HG03442 (cell line): ENCODE results near the gene PAQR9.
A peak's percentile ranks its signal among the peaks of the same experiment; 100 is the strongest.
"Not testable (repeated sequence)": the region's sequence is repeated elsewhere in the genome, so short reads cannot be mapped to it uniquely, and the experiment has no call there.

Experiments
- ATAC-seq: cut with Tn5 transposase; IDR thresholded peaks from one replicate; pipeline ENCODE4 v1.9.1; 2021; ENCODE audit warnings: mild to moderate bottlenecking, moderate library complexity; ENCODE audit not compliant: unreplicated experiment

Gene PAQR9, protein sequence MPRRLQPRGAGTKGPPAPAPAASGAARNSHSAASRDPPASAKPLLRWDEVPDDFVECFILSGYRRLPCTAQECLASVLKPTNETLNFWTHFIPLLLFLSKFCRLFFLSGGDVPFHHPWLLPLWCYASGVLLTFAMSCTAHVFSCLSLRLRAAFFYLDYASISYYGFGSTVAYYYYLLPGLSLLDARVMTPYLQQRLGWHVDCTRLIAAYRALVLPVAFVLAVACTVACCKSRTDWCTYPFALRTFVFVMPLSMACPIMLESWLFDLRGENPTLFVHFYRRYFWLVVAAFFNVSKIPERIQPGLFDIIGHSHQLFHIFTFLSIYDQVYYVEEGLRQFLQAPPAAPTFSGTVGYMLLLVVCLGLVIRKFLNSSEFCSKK

DNA sequence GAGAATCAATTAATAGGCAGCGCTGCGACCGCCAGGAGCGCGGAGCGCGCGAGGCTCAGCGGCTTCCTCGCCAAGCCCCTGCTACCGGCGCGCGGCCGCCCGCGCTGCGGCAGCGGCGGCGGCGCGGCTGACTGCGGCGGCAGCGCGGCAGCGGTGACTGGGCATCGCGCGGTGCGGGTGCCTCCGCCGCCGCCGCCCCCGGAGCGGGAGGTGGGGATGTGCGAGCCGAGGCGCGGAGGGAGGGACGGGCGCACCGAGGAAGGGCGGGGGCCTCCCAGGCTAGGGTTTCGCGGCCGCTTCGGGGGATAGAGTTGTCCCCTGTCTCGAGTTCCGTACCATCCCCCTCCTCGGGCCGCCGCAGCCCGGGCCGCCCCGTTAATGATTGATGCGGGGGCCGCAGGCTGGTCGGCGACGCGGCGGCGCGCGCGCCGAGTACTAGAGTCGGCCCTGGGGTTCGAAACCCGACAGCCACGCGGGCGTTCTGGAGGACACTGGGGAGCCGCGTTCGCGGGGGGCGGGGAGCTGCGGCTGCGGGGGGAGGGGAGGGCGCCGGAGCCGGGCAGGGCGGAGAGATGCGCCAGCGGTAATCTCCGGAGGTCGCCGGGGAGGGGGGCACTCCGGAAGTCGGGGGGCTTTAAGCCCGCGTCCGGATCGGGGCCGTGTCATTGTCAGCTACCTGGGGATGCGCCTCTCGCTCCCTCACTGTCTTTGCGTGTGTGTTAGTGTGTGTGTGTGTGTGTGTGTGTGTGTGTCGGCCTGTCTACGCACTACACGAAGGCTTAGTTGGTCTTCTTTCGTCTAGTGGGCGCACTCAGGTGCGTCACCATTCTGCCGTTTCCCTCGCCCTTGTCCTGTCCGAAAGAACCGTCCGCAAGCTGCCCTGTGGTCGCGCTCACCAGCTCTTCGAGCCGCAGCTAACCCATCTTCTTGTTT is at the start of gene PAQR9:
PAQR9 (minus strand) TSS at position 159 of the 933 bp plus-strand sequence. CDS start 338 bp downstream, outside the sequence.
- ATAC-seq: no peak

DNA sequence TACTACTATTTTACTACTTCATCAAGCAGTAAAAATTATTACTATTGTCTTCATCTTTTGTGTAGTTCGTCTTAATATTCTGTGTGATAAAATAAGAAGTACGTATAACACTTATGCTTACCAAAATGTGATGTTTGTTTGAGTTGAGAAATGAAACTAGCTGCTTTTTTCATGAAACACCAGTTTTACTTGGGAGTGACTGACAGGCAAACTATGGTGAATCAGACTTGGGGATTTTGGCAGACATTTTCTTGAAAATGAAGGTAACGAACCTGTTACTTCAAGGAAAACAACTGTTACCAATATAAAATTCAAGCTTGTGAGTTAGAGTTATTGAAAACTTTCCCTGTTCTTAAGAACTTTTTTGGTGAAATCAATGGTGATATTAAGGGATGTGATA is 48.2 kb upstream of the PAQR9 start:
- ATAC-seq: no peak

DNA sequence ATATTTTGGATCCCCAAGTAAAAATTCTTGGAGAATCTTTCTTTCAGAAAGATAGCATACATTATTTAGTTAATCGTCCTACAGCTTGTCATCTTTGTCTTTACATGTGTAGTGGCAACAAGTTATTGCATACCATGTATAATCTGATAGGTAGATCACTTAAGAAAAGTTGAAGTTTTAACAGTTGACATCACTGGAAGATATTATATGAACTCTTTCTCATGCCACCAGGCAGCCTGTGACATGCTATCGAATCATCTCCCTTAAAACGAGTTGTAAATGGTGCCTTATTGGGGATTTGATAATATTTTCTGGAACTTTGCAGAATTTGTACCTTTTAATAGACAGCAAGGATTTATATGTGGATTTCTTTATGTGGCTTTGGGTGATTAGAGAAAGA is 46.5 kb upstream of the PAQR9 start:
- ATAC-seq: no peak

DNA sequence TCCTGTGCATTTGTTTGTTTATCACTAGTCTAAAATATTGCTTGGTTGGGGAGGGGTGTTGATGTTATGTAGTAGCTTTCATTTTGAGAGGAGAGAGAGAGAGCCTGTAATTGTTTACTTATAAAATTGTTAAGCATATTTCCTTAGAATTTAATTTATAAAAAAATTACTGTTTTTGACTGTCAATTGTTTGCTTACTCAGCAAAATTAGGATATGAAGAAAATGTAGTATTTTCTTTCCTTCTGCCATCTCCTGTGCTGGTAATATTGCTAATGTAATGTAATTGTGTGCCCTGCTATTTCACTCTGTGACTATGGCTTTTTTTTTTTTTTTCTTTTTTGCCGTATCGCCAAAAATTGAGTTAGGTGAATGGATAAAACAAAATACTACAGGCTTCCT is 41.3 kb upstream of the PAQR9 start:
- no peak for ATAC-seq

DNA sequence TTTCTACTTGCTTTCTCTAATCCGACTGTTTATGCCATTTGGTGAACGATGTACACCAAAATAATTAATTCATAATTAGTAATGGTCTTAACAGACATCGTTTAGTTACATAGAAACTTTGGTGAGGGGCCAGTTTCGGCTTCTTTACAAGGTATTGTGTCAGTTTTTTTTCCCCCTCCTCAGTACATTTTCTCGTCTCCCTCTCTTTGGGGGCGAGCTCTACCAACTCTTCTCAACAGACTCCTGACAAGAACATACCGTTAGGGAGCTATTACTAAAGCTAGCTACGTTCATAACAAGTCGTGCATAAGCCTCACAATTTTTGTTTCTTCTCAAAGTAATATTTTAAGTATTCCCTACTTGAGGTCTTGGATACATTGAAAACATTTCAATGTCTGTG is 39.3 kb upstream of the PAQR9 start:
- no peak for ATAC-seq

DNA sequence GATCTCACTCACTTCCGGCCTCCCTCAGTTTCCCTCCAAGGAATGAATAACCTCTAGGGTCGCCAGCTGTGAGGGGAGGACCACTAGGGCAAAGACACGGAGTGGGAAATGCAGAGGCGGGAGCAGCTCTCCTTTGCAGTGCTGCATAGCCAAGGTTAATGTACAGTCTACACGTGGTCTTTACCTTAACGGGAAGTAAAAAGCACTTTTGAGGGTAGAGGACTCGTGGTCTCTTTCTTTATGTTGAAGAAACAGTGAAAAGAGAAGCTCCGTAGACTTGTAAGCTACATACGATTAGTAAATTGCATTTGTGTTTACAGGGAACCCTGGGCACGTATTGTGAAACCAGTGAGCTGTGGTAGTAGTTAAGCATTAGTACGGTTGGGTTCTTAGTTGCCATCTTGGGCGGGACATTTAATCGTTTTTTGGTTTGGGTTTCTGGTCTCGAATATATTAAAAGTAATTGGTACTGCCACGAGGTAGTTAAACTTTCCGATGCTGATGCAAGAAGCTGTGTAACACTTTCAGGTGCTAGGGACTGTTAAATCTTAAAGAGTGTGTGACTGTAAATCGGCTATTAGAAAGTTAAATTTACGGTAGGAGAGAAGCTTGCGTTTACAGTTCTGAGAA is 38.7 kb upstream of the PAQR9 start:
- ATAC-seq: peak; percentile 24

DNA sequence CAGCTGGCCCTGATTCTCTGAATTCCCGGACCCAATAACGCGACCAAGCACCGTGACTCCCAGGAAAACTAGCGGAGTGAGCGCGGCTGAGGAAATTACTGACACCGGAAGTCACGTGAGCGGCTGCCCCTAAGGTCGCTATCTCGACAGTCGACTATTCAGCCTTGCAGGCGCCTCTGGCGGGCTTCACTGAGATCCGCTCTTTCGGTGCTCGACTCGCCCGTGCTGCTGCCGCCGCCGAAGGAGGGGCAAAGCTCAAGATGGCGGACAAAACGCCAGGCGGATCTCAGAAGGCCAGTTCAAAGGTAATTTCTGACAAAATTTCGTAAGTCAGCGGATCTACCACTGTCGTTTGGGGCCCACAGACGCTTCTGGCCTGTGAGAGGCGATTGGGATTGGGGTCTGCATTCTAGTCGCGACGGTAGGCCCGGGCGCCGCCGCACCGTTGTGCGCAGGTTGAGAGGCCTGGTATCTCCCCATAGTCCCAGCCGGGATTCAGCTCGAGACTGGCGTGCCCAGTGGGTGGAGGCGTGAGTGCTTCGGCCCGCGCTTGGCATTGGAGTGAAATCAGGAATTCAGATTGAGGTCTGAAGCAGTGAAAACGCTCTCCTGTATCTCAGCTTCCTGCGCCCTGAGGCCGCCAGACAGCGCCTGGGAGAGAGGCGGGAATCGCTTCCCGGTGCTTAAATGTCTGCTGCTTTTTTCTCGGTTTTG is 38.1 kb upstream of the PAQR9 start, which contains the start of gene U2SURP:
U2SURP (plus strand) TSS at position 202 of the 714 bp plus-strand sequence; CDS start at position 261, 59 bp downstream.
- ATAC-seq: peak; percentile 87

DNA sequence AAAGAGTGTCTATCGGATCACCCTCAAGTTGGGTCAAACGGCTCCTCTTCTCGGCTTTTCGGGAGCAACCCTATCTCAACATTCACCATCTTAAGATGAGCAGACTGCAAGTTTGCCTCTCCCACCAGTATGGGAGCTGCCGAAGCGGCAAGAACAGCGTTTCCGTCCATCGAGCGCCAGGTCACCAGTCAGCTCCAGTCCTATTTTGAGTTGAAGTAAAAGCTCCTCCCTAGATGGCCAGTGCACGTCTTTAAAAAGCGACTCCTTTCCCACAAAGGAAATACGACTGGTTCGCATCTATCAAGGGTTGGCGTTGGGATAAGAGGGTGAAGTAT is 37.5 kb upstream of the PAQR9 start:
- ATAC-seq: peak; percentile 69

DNA sequence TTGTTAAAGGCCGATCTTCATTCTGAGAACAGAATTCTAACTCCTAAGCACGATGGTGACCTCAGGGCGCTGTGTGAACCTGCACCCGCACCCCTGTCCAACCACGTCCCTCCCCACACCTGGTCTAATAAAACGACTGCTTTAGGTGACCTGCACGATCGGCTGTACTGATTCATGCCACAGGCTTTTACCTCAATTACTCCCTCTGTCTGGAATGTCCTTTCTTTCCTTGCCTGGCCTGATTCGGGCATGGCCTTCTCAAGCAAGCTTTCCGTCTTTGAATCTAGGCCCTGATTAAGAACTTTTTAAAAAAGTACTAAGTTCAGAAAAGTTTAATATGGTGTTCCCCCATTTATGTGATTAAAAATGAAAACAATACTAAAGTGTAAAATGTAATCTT is 37.1 kb upstream of the PAQR9 start:
- no peak for ATAC-seq

DNA sequence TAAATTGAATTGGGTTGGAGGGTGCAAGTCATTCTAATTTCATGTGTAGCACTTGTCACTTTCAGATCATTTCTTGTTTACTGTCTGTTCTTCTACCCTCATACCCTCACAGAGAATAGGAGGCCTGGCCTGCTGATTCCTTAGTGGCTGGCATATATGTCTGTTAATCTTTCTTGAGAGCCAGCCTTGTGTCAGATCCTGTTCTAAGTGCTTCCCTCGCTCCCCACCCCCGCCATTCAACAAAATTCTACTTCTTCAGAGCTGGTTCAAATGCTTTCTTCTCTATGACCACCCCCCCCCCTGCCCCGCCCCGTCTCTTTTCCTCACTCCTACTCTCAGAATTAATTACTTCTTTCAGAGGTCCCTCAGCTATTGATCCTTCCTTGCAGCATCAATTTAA is 36.4 kb upstream of the PAQR9 start:
- ATAC-seq: no peak

DNA sequence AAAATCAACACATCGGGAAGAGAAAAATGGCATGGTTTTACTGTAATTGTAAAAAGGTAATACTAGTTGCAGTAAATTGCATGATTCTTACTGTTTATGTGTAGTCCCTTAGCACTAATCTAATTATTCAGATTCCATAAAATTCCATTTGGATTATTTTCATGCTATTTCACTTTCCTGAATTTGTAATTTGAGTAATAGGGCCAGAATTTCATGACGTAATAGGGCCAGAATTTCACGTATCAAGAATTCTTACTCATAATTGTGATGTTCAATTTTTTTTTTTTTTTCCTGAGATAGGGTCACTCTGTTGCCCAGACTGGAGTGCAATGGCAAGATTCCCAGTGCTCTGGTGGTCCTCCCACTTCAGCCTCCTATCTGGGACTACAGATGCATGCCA is 35.0 kb upstream of the PAQR9 start:
- ATAC-seq: no peak

DNA sequence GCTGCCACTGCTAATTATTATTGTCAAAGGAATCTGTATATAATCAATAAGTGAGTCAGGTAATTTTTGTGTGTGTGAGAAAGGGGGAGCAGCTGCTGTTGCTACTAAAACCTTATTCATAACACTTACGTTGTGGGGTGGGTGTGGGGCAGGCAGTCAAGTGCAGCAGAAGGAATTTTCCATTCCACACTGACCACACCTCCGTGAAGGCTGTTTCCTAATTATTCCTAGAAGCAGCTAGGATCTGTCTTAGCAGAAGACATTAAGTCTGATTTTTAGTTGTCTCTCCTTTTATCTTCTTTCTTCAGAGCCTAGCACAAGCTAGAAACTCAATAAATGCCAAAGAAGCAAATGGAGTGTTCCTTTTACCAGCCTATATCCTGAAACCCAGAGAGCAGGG is 33.9 kb upstream of the PAQR9 start:
- ATAC-seq: no peak

DNA sequence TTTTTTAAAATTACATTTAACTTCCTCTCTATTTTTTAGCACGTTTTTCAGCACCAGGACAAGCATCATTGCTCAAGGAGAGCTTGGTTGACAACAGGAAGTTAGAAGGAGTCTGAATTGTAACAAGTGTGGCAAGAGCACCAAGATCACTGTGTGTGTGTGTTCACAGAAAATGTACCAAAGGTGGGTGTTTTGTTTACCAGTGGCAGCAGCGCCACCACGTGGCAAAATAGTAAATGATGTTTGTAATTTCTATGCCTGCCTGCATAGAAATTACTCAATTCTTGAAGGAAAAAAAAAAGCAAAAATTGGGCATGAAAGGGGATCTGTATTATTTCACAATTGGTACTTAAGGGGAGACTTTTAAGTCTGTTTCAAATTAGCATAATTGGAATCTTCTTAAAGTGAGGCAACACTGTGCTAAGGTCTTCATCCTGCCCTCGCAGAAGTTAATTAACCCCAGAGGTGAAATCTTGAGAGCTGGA is 30.5 kb upstream of the PAQR9 start:
- peak; percentile 53 for ATAC-seq

DNA sequence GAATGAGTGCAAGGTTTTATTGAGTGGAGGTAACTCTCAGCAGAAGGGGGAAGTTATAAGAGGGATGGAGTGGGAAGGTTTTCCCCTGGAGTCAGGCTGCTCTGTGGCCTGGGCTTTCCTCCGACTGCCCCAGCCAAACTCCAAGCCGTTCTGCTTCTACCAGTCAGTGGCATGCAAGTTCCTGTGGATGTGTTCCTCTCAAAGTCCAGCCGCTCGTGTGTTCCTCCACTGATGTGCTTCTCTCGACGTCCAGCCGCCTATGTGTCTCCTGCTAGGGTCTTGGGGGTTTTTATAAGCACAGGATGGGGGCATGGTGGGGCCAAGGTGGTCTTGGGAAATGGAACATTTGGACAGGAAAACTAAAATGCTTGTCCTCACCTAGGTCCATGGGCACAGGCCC is 28.8 kb upstream of the PAQR9 start:
- no peak for ATAC-seq

DNA sequence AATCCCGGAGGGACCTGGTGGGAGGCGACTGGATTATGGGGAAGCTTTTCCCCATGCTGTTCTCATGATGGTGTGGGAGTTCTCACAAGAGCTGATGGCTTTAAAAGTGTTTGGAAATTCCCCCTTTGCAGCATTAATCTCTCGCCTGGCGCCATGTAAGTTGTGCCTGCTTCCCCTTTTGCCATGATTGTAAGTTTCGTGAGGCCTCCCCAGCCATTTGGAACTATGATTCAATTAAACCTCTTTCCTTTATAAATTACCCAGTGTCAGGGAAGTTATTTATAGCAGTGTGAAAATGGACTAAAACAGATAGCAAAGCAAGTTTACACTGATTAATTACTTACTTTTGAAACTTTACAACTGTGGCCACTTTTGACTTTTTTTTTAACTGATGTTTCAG is 27.2 kb upstream of the PAQR9 start:
- no peak for ATAC-seq

DNA sequence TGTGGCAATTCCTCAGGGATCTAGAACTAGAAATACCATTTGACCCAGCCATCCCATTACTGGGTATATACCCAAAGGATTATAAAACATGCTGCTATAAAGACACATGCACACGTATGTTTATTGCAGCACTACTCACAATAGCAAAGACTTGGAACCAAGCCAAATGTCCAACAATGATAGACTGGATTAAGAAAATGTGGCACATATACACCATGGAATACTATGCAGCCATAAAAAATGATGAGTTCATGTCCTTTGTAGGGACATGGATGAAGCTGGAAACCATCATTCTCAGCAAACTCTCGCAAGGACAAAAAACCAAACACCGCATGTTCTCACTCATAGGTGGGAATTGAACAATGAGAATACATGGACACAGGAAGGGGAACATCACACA is 25.4 kb upstream of the PAQR9 start:
- not testable (repeated sequence) for ATAC-seq

DNA sequence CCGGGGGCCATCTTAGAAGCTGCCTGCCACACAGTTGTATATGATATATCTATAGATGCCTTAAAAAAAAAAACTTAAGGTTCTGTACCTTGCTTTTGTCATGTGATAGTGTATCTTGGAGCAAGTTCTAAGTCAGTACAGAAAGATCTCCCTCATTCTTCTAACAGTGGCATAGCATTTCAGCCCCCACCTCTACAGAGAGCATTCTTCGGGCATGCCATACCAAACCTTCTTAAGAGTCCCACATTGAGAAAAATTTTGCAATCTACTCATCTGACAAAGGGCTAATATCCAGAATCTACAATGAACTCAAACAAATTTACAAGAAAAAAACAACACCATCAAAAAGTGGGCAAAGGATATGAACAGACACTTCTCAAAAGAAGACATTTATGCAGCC is 24.7 kb upstream of the PAQR9 start:
- not testable (repeated sequence) for ATAC-seq

DNA sequence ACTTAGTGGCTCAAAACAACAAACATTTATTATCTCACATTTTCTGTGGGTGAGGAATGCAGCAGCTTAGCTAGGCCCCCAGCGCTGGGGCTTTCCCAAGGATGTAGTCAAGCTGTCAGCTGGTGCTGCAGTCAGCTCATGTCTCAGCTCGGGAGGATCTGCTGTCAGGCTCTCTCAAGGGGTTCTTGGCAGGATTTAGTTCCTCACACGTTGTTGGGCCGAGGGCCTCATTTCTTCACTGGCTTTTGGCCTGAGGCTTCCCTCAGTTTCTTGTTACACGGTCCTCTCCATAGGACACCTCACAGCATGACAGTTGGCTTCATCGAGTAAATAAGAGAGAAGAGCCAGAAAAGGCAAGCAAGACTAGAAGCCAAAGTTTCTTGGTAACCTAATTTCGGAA is 24.2 kb upstream of the PAQR9 start:
- ATAC-seq: peak; percentile 60

DNA sequence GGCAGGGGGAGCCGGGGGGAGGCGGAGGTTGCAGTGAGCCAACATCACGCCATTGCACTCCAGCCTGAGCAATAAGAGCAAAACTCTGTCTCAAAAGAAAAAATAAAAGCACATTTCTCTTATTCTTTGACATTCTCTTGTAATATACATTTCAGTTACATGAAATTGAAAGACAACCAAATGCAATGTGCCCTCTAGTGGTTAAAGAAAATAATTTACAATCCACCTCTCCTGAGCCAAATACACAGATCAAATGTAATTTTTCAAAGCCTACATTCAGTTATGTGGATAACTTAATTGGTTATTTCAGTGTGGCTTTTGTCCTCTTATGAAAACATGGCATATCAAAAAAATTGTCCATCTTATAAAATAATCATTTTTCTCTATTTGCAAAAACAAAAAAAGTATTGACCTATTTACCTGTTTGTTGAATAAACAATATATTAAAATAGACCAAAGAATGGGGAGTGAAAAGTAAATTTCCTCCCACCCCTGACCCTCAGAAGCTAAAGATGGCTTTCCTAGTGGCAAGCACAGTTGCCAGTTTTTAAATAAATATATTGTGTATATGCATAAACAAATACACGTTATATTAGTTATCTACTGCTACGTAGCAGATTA is 23.7 kb upstream of the PAQR9 start:
- peak; percentile 51 for ATAC-seq

DNA sequence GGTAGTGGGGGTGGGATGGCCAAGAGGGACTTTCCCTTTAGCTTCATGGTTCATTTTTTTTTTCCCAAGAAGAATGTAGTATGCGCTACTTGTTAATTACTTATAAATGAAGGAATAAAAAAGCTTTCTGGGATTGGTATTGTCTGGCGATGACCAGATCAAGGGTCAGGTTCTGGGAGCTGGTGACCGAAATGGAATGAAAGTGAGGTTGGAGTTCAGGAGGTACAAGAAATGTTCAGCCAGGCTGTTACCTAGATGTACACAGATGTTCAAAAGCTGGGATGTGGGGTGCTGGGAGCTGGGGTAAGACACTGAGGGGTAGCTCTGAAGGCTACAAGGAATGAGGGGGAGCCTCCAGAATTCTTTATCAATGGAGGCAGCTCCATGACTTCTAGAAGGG is 20.8 kb upstream of the PAQR9 start:
- no peak for ATAC-seq
